BLaER1 (cell line): Measurements from ENCODE around the gene HPGD.

ENCODE experiments used
- H3K27ac ChIP-seq: shearing (Covaris generic); formaldehyde crosslinking; 2 replicates; pipeline ENCODE4 v1.8.1; 2022
- H3K27me3 ChIP-seq: shearing (Covaris generic); formaldehyde crosslinking; 2 replicates; pipeline ENCODE4 v1.8.1; 2022
- H3K36me3 ChIP-seq: shearing (Covaris generic); formaldehyde crosslinking; 2 replicates; pipeline ENCODE4 v1.8.1; 2022
- H3K4me1 ChIP-seq: shearing (Covaris generic); formaldehyde crosslinking; 2 replicates; pipeline ENCODE4 v1.8.1; 2022
- H3K4me2 ChIP-seq: shearing (Covaris generic); formaldehyde crosslinking; 2 replicates; pipeline ENCODE4 v1.8.1; 2022
- H3K4me3 ChIP-seq: shearing (Covaris generic); formaldehyde crosslinking; 2 replicates; pipeline ENCODE4 v1.8.1; 2022
- H3K9ac ChIP-seq: shearing (Covaris generic); formaldehyde crosslinking; 2 replicates; pipeline ENCODE4 v1.8.1; 2022
- H3K9me3 ChIP-seq: shearing (Covaris generic); formaldehyde crosslinking; 2 replicates; pipeline ENCODE4 v1.8.1; 2022
- H4K20me1 ChIP-seq: shearing (Covaris generic); formaldehyde crosslinking; 2 replicates; pipeline ENCODE4 v1.8.1; 2022
- Cebpa-rat ChIP-seq: shearing (Covaris generic); IDR thresholded peaks from 2 replicates; pipeline ENCODE4 v1.8.1; 2022

Gene HPGD

GRCh38 chr4:174522183-174523024 lies at the start of gene HPGD:
TSS of gene HPGD (minus strand) at chr4:174522488. CDS start at chr4:174522451, 37 bp downstream.
- H3K9ac ChIP-seq: no peak within 1 kb of the TSS
- peaks cover 34% of the 10 kb centered on the region for H3K27me3 ChIP-seq
- TF ChIP-seq Cebpa-rat: no peak
- no peaks in the 10 kb centered on the region for H3K4me1 ChIP-seq
- no peaks in the 10 kb centered on the region for H3K36me3 ChIP-seq
- H3K27ac ChIP-seq: no peak within 1 kb of the TSS
- peak within 1 kb of the TSS; percentile 65 for H3K4me3 ChIP-seq
- peak within 1 kb of the TSS; percentile 81 for H3K4me2 ChIP-seq
- H4K20me1 ChIP-seq: no peaks in the 10 kb centered on the region
- peaks cover 6% of the 10 kb centered on the region; the same call in 1 of the 2 replicates for H3K9me3 ChIP-seq

DNA sequence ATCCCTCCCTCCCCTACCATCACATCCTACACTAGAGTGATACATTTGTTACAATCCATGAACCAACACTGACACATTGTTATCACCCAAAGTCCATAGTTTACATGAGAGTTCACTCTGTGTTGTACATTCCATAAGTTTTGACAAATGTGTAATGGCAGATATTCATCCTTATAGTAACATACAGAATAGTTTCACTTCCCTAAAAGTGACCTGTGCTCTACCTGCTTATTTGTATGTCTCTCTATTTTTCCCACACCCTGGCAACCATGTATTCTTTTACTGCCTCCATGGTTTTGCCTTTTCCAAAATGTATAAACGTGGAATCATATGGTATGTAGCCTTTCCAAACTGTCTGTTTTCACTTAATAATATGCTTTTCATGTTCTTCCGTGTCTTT lies 42.2 kb upstream of the HPGD start:
- TF ChIP-seq Cebpa-rat: no peak
- H3K9me3 ChIP-seq: no peaks in the 10 kb centered on the region
- no peaks in the 10 kb centered on the region for H3K4me1 ChIP-seq
- no peak overlapping the region for H3K9ac ChIP-seq
- no peaks in the 10 kb centered on the region for H4K20me1 ChIP-seq
- no peaks in the 10 kb centered on the region for H3K27me3 ChIP-seq
- no peak overlapping the region for H3K4me3 ChIP-seq
- H3K36me3 ChIP-seq: no peaks in the 10 kb centered on the region
- H3K27ac ChIP-seq: no peak overlapping the region
- H3K4me2 ChIP-seq: no peak overlapping the region

GRCh38 chr4:174563399-174563798 lies 41.1 kb upstream of the HPGD start:
- no peak overlapping the region for H3K9ac ChIP-seq
- no peaks in the 10 kb centered on the region for H4K20me1 ChIP-seq
- H3K27ac ChIP-seq: no peak overlapping the region
- no peaks in the 10 kb centered on the region for H3K4me1 ChIP-seq
- no peak overlapping the region for H3K4me2 ChIP-seq
- no peaks in the 10 kb centered on the region for H3K36me3 ChIP-seq
- TF ChIP-seq Cebpa-rat: no peak
- H3K9me3 ChIP-seq: no peaks in the 10 kb centered on the region
- no peak overlapping the region for H3K4me3 ChIP-seq
- H3K27me3 ChIP-seq: no peaks in the 10 kb centered on the region

DNA sequence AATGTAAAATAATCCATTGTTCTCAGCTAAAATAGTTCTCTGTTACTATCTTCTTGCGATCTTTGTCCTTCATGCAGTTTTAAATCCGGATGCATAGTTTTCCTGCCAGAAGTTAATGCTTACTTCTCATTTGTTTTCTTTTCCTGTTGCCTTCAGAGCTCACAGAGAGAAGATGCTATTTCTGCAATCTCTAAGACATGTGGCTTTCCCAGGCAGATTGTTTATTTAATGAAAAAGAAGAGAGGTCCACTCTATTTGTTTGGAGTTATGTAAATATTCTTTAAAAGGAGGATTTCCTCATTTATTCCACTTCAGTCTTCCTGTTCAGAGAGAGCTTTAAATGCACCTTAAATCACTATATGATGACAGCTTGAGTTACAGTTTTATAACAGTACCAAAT lies 39.3 kb upstream of the HPGD start:
- no peaks in the 10 kb centered on the region for H3K27me3 ChIP-seq
- H3K9ac ChIP-seq: no peak overlapping the region
- H3K4me3 ChIP-seq: no peak overlapping the region
- H4K20me1 ChIP-seq: no peaks in the 10 kb centered on the region
- H3K36me3 ChIP-seq: no peaks in the 10 kb centered on the region
- H3K27ac ChIP-seq: no peak overlapping the region
- H3K4me2 ChIP-seq: no peak overlapping the region
- no peak for TF ChIP-seq Cebpa-rat
- no peaks in the 10 kb centered on the region for H3K9me3 ChIP-seq
- H3K4me1 ChIP-seq: no peaks in the 10 kb centered on the region

DNA sequence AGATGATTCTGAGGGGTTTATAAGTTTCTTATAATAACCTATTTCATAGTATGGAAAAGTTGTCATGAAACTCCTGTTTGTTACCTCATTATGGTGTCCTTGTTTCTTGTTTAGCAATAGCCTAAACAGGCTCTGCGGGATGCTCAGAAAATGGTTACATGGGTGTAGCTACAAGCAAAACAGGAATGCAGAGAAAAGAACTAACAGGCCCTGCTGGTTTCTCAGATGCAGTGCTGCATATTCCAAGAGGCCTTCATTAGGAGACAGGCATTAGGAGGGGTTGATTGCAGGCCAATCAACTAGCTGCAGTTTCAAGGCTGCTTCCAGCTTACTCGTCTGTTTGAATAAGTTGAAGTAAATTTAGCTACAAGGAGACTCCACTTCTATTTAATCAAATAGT lies 37.6 kb upstream of the HPGD start:
- Histone ChIP-seq H3K9ac (no peak overlapping the region), H3K27me3 (no peaks in the 10 kb centered on the region), H3K4me3 (no peak overlapping the region), H3K4me1 (no peaks in the 10 kb centered on the region), H4K20me1 (no peaks in the 10 kb centered on the region), H3K4me2 (no peak overlapping the region), H3K36me3 (no peaks in the 10 kb centered on the region), H3K27ac (no peak overlapping the region), H3K9me3 (no peaks in the 10 kb centered on the region)
- no peak for TF ChIP-seq Cebpa-rat

GRCh38 chr4:174555789-174556630 lies 33.7 kb upstream of the HPGD start:
- no peaks in the 10 kb centered on the region for H4K20me1 ChIP-seq
- no peak for TF ChIP-seq Cebpa-rat
- H3K9me3 ChIP-seq: peaks cover 4% of the 10 kb centered on the region; the same call in 1 of the 2 replicates
- H3K27ac ChIP-seq: no peak overlapping the region
- H3K4me1 ChIP-seq: no peaks in the 10 kb centered on the region
- no peaks in the 10 kb centered on the region for H3K36me3 ChIP-seq
- no peak overlapping the region for H3K4me2 ChIP-seq
- no peaks in the 10 kb centered on the region for H3K27me3 ChIP-seq
- no peak overlapping the region for H3K4me3 ChIP-seq
- no peak overlapping the region for H3K9ac ChIP-seq

- H3K4me1 ChIP-seq: no peaks in the 10 kb centered on the region
- H3K9ac ChIP-seq: no peak overlapping the region
- H3K36me3 ChIP-seq: no peaks in the 10 kb centered on the region
- peaks cover 4% of the 10 kb centered on the region; the same call in 1 of the 2 replicates for H3K9me3 ChIP-seq
- no peak overlapping the region for H3K4me3 ChIP-seq
- H3K27ac ChIP-seq: no peak overlapping the region
- no peak for TF ChIP-seq Cebpa-rat
- H3K27me3 ChIP-seq: no peaks in the 10 kb centered on the region
- no peaks in the 10 kb centered on the region for H4K20me1 ChIP-seq
- H3K4me2 ChIP-seq: no peak overlapping the region
Observed at GRCh38 chr4:174554231-174554728, 32.0 kb upstream of the HPGD start.

DNA sequence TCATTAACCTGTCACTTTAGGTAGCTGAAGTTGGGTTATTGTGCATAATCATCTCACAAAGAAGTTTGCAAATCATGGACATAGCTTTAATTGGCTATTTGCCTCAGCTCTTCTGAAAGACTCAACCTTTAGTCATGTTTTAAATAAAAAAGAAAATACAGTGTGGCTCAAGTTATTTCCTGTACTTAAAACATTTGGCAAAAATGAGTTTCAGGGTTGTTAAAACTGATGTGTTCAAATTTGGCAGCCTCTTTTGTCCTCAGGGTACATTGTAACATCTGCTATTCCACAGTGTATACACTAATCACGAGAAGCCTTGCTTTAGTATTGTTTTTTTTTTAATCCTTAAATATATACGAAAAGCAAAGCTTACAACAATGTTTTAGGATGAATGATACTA lies 31.5 kb upstream of the HPGD start:
- Histone ChIP-seq H3K27ac (no peak overlapping the region), H3K9me3 (peaks cover 4% of the 10 kb centered on the region; the same call in 1 of the 2 replicates), H3K36me3 (no peaks in the 10 kb centered on the region), H3K4me1 (no peaks in the 10 kb centered on the region), H3K9ac (no peak overlapping the region), H3K27me3 (no peaks in the 10 kb centered on the region), H3K4me3 (no peak overlapping the region), H3K4me2 (no peak overlapping the region), H4K20me1 (no peaks in the 10 kb centered on the region)
- TF ChIP-seq Cebpa-rat: no peak

GRCh38 chr4:174553031-174553430 lies 30.7 kb upstream of the HPGD start:
- Histone ChIP-seq H3K4me2 (no peak overlapping the region), H3K36me3 (no peaks in the 10 kb centered on the region), H3K9ac (no peak overlapping the region), H4K20me1 (no peaks in the 10 kb centered on the region), H3K4me3 (no peak overlapping the region), H3K27ac (no peak overlapping the region), H3K4me1 (no peaks in the 10 kb centered on the region), H3K9me3 (peaks cover 4% of the 10 kb centered on the region; the same call in 1 of the 2 replicates), H3K27me3 (no peaks in the 10 kb centered on the region)
- no peak for TF ChIP-seq Cebpa-rat

DNA sequence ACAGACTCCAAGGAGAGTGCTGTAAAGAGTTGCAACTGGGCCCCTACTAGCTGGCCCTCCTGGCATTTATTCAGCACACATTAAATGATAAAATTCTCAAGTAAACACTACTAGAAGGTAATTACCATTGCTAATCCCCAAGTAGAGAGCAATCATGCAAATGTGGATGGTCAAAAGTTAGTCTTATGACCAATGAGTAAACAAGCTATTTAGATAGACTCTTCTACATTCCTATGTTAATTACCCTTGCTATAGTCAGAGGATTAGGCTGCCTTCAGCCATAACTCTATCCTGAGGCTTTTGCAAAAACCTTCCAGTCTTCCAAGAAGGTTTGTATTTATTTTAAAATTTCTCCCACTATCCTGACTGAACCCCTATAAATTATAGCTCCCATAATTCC lies 28.3 kb upstream of the HPGD start:
- no peak overlapping the region for H3K9ac ChIP-seq
- H4K20me1 ChIP-seq: no peaks in the 10 kb centered on the region
- no peaks in the 10 kb centered on the region for H3K27me3 ChIP-seq
- no peak overlapping the region for H3K4me3 ChIP-seq
- no peak overlapping the region for H3K4me2 ChIP-seq
- H3K27ac ChIP-seq: no peak overlapping the region
- no peaks in the 10 kb centered on the region for H3K4me1 ChIP-seq
- H3K9me3 ChIP-seq: peaks cover 11% of the 10 kb centered on the region; the same call in 1 of the 2 replicates
- TF ChIP-seq Cebpa-rat: no peak
- H3K36me3 ChIP-seq: no peaks in the 10 kb centered on the region
